ENCODE data around the gene STXBP6.

- TF ChIP-seq EZH2phosphoT487 (IDR thresholded peaks at IDR 0.05; ENCODE audit: low read depth), result no peak
- no peak for TF ChIP-seq CTCF (IDR thresholded peaks at IDR 0.05; ENCODE audit: low read depth, low read length)
Observed at GRCh38 chr14:24941719-24942118, 108.2 kb downstream of the STXBP6 start.
